ENCODE data around the gene SUCO. TPM values are rescaled to one million over a fixed set of nuclear protein-coding genes. Genes with fewer than 3 reads are reported as not detected.

SUCO gene
- total and polyA plus RNA-seq, 12 donors, result 14.0 to 108 (median 34.4) TPM

GRCh38 chr1:172599912-172600311 lies 67.0 kb downstream of the SUCO start:
- TF ChIP-seq POLR2A (IDR thresholded peaks at IDR 0.05) (no peak), CTCF (IDR thresholded peaks at IDR 0.05) (no peak)
- WGBS, 4 donors, result 92 to 95% (median 92%) methylated on average over 3 of the region's 3 CpGs
- Histone ChIP-seq H3K4me3 (no peak overlapping the region), H3K27me3 (no peaks in the 10 kb centered on the region), H3K4me1 (replicated peaks in 1 of 2) (peaks cover 0 to 4% of the 10 kb centered on the region in 2 donors), H3K27ac (no peak overlapping the region), H3K9me3 (replicated peaks in 1 of 3) (no peaks in the 10 kb centered on the region), H3K36me3 (replicated peaks in 1 of 2) (peaks cover 0 to 8% of the 10 kb centered on the region in 2 donors)
- no peak for DNase-seq
- intact Hi-C loops (cut with DNase I), result no loop called here

GRCh38 chr1:172600615-172601014 lies 67.7 kb downstream of the SUCO start:
- no peak for TF ChIP-seq POLR2A (IDR thresholded peaks at IDR 0.05)
- no peak for TF ChIP-seq CTCF (IDR thresholded peaks at IDR 0.05)
- H3K36me3 ChIP-seq (replicated peaks in 1 of 2), result peaks cover 0 to 8% of the 10 kb centered on the region in 2 donors

GRCh38 chr1:172601046-172601630 lies 68.2 kb downstream of the SUCO start:
- Histone ChIP-seq H3K9me3 (replicated peaks in 1 of 3) (no peaks in the 10 kb centered on the region), H3K4me3 (no peak overlapping the region), H3K27me3 (no peaks in the 10 kb centered on the region), H3K4me1 (replicated peaks in 1 of 2) (peaks cover 0 to 9% of the 10 kb centered on the region in 2 donors), H3K27ac (no peak overlapping the region), H3K36me3 (replicated peaks in 1 of 2) (peaks cover 0 to 8% of the 10 kb centered on the region in 2 donors)
- 93 to 98% (median 94%) methylated on average over 5 to 6 of the region's 6 CpGs for WGBS, 4 donors
- no peak for DNase-seq
- intact Hi-C loops (cut with DNase I), result no loop called here
- TF ChIP-seq POLR2A (IDR thresholded peaks at IDR 0.05), result no peak
- TF ChIP-seq CTCF (IDR thresholded peaks at IDR 0.05), result no peak

More at GRCh38 chr1:172600615-172601014, 67.7 kb downstream of the SUCO start:
- intact Hi-C loops (cut with DNase I), result no loop called here
- Histone ChIP-seq H3K27ac (no peak overlapping the region), H3K27me3 (no peaks in the 10 kb centered on the region), H3K4me1 (replicated peaks in 1 of 2) (peaks cover 0 to 9% of the 10 kb centered on the region in 2 donors), H3K9me3 (replicated peaks in 1 of 3) (no peaks in the 10 kb centered on the region), H3K4me3 (no peak overlapping the region)
- WGBS, 4 donors, result 92 to 100% (median 96%) methylated on average over 1 of the region's 1 CpG
- no peak for DNase-seq

GRCh38 chr1:172602706-172603105 lies 69.8 kb downstream of the SUCO start:
- Histone ChIP-seq H3K9me3 (replicated peaks in 1 of 3) (peaks cover 0 to 6% (median 0%) of the 10 kb centered on the region in 3 donors), H3K27me3 (no peaks in the 10 kb centered on the region), H3K36me3 (replicated peaks in 1 of 2) (peaks cover 0 to 5% of the 10 kb centered on the region in 2 donors), H3K4me3 (no peak overlapping the region), H3K27ac (no peak overlapping the region), H3K4me1 (replicated peaks in 1 of 2) (peaks cover 0 to 9% of the 10 kb centered on the region in 2 donors)
- no peak for TF ChIP-seq CTCF (IDR thresholded peaks at IDR 0.05)
- TF ChIP-seq POLR2A (IDR thresholded peaks at IDR 0.05), result no peak
- intact Hi-C loops (cut with DNase I), result no loop called here
- no peak for DNase-seq
